Liver (tissue), 9 donors: Measurements from ENCODE around the gene EMC1. TPM values are rescaled to one million over a fixed set of nuclear protein-coding genes. Genes with fewer than 3 reads are reported as not detected.

Experiments used
- DNase-seq: peaks from one replicate; pipeline ENCODE4 v3.0.0-alpha.2; 2017; ENCODE audit warnings: low spot score
- H3K27ac ChIP-seq, 2 donors: one replicate each; pipeline ENCODE4 v1.7.0; 2013; ENCODE audit warnings: inconsistent platforms in 2 of 2, low read length in 2 of 2, control low read depth in 1 of 2, low read depth in 1 of 2, mild to moderate bottlenecking in 1 of 2
- H3K27me3 ChIP-seq, 4 donors: one replicate each; pipeline versions ENCODE4 v1.6.1 to v1.7.0; 2013; ENCODE audit warnings: low read length in 3 of 4, inconsistent platforms in 1 of 4, mild to moderate bottlenecking in 1 of 4, moderate library complexity in 1 of 4; ENCODE audit not compliant: control insufficient read depth in 4 of 4, insufficient read depth in 4 of 4
- H3K36me3 ChIP-seq, 4 donors: one replicate each; pipeline versions ENCODE4 v1.6.1 to v1.7.0; 2013; ENCODE audit warnings: low read length in 3 of 4, mild to moderate bottlenecking in 3 of 4, low read depth in 1 of 4, moderate library complexity in 1 of 4; ENCODE audit not compliant: control insufficient read depth in 4 of 4, insufficient read depth in 3 of 4
- H3K4me1 ChIP-seq, 4 donors: one replicate each; pipeline versions ENCODE4 v1.6.1 to v1.7.0; 2013; ENCODE audit warnings: low read length in 3 of 4, mild to moderate bottlenecking in 3 of 4, moderate library complexity in 1 of 4; ENCODE audit not compliant: control insufficient read depth in 4 of 4, insufficient read depth in 4 of 4
- H3K4me3 ChIP-seq, 3 donors: one replicate each; pipeline versions ENCODE4 v1.6.1 to v1.7.0; 2013; ENCODE audit warnings: low read length in 3 of 3, control low read depth in 1 of 3, low read depth in 1 of 3, mild to moderate bottlenecking in 1 of 3
- H3K9ac ChIP-seq, 2 donors: one replicate each; pipeline ENCODE4 v1.7.0; 2013; ENCODE audit warnings: low read length in 2 of 2, mild to moderate bottlenecking in 2 of 2, moderate library complexity in 2 of 2, control low read depth in 1 of 2, low read depth in 1 of 2
- H3K9me3 ChIP-seq, 4 donors: one replicate each; pipeline versions ENCODE4 v1.6.1 to v1.7.0; 2013; ENCODE audit warnings: low read length in 3 of 4; ENCODE audit not compliant: control insufficient read depth in 4 of 4
- FOXA1 ChIP-seq: IDR thresholded peaks from 2 replicates; pipeline ENCODE4 v1.6.1; 2016; ENCODE audit warnings: antibody characterized with exemption
- HNF4A ChIP-seq, 2 donors: conservative IDR thresholded peaks; 2 replicates each; pipeline ENCODE4 v1.6.1; 2016; ENCODE audit warnings: antibody characterized with exemption in 2 of 2, mild to moderate bottlenecking in 2 of 2
- HNF4G ChIP-seq: IDR thresholded peaks from 2 replicates; pipeline ENCODE4 v1.6.1; 2016; ENCODE audit warnings: antibody characterized with exemption
- RAD21 ChIP-seq, 2 donors: IDR thresholded peaks; 2 replicates each; pipeline ENCODE4 v1.6.1; 2016; ENCODE audit warnings: antibody characterized with exemption in 2 of 2, mild to moderate bottlenecking in 2 of 2
- YY1 ChIP-seq: IDR thresholded peaks from 2 replicates; pipeline ENCODE4 v1.6.1; 2016; ENCODE audit warnings: antibody characterized with exemption, mild to moderate bottlenecking
- whole genome bisulfite sequencing: extraction: QIAGEN DNeasy Blood & Tissue Kit; methylation state at CpG from one replicate; pipeline ENCODE4 v1.1.7; 2013; 5-methylcytosine and 5-hydroxymethylcytosine counted together
- polyA plus RNA-seq, 2 donors: library from polyadenylated mRNA; stranded (reverse) in 1 of 2; unstranded in 1 of 2; fragments of 200-250 nt in 1 of 2; fragments of >200 nt in 1 of 2; fragmentation: Nextera tagmentation in 1 of 2; extraction: Ambion mirVana in 1 of 2; gene quantifications; one replicate each; pipeline versions ENCODE4 v1.2.1 to v1.2.3, GENCODE V29; 2013 to 2015
- total RNA-seq, 2 donors: library from RNA; depleted of rRNA; stranded (reverse); fragments of >200 nt; gene quantifications; one replicate each; pipeline ENCODE4 v1.2.3, GENCODE V29; 2014
- TF ChIP-seq, protein P1 (sequence below): IDR thresholded peaks from 2 replicates; pipeline ENCODE4 v1.6.1; 2016; ENCODE audit warnings: antibody characterized with exemption
- TF ChIP-seq, protein P2 (sequence below): IDR thresholded peaks from 2 replicates; pipeline ENCODE4 v1.6.1; 2016; ENCODE audit warnings: antibody characterized with exemption
- TF ChIP-seq, protein P3 (sequence below): IDR thresholded peaks from 2 replicates; pipeline ENCODE4 v1.6.1; 2016; ENCODE audit warnings: antibody characterized with exemption, mild to moderate bottlenecking
- donor health status: healthy.
- donor health status: healthy.
- donor health status: healthy.
- donor health status: healthy.
- donor health status: healthy.

EMC1 gene
- total and polyA plus RNA-seq, 4 donors, result 8.0 to 33.6 (median 14.8) TPM

DNA sequence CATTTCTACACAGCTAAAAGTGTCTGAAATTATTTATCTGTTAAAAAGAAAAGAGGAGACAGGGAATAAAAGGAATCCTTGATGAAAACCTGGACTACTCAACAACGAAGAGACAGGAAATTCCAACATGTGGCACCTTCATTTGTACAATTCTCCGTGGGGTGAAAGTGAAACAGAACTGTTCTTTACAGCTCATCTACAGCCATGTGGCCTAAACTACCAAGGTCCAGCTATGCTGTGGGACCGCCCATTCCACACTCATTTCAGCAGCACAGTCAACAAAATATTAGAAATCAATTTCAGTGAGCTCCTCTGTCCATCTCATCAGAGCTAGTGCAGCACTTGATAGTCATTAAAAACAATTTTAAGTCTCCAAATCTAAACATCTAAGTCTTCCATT, 85.3 kb downstream of the EMC1 start:
- no peak overlapping the region for H3K9ac ChIP-seq
- H3K4me1 ChIP-seq, result peaks cover 0 to 12% (median 8%) of the 10 kb centered on the region in 4 donors
- no peaks in the 10 kb centered on the region for H3K27me3 ChIP-seq
- peak overlapping the region; percentile 14 to 31 for H3K27ac ChIP-seq
- no peak overlapping the region for H3K4me3 ChIP-seq
- TF ChIP-seq, protein P1, sequence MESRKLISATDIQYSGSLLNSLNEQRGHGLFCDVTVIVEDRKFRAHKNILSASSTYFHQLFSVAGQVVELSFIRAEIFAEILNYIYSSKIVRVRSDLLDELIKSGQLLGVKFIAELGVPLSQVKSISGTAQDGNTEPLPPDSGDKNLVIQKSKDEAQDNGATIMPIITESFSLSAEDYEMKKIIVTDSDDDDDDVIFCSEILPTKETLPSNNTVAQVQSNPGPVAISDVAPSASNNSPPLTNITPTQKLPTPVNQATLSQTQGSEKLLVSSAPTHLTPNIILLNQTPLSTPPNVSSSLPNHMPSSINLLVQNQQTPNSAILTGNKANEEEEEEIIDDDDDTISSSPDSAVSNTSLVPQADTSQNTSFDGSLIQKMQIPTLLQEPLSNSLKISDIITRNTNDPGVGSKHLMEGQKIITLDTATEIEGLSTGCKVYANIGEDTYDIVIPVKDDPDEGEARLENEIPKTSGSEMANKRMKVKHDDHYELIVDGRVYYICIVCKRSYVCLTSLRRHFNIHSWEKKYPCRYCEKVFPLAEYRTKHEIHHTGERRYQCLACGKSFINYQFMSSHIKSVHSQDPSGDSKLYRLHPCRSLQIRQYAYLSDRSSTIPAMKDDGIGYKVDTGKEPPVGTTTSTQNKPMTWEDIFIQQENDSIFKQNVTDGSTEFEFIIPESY, result no peak
- TF ChIP-seq, protein P2, sequence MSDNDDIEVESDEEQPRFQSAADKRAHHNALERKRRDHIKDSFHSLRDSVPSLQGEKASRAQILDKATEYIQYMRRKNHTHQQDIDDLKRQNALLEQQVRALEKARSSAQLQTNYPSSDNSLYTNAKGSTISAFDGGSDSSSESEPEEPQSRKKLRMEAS, result peak; percentile 47
- TF ChIP-seq RAD21 (IDR thresholded peaks at IDR 0.05) (no peak), FOXA1 (no peak), YY1 (no peak), HNF4A (conservative IDR thresholded peaks at IDR 0.05) (peak; percentile 43 to 50), HNF4G (no peak)
- TF ChIP-seq, protein P3, sequence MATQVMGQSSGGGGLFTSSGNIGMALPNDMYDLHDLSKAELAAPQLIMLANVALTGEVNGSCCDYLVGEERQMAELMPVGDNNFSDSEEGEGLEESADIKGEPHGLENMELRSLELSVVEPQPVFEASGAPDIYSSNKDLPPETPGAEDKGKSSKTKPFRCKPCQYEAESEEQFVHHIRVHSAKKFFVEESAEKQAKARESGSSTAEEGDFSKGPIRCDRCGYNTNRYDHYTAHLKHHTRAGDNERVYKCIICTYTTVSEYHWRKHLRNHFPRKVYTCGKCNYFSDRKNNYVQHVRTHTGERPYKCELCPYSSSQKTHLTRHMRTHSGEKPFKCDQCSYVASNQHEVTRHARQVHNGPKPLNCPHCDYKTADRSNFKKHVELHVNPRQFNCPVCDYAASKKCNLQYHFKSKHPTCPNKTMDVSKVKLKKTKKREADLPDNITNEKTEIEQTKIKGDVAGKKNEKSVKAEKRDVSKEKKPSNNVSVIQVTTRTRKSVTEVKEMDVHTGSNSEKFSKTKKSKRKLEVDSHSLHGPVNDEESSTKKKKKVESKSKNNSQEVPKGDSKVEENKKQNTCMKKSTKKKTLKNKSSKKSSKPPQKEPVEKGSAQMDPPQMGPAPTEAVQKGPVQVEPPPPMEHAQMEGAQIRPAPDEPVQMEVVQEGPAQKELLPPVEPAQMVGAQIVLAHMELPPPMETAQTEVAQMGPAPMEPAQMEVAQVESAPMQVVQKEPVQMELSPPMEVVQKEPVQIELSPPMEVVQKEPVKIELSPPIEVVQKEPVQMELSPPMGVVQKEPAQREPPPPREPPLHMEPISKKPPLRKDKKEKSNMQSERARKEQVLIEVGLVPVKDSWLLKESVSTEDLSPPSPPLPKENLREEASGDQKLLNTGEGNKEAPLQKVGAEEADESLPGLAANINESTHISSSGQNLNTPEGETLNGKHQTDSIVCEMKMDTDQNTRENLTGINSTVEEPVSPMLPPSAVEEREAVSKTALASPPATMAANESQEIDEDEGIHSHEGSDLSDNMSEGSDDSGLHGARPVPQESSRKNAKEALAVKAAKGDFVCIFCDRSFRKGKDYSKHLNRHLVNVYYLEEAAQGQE, result peak; percentile 18
- H3K9me3 ChIP-seq, result no peaks in the 10 kb centered on the region
- DNase-seq, result no peak
- WGBS, result 31% methylated on average over 3 of the region's 3 CpGs
- peaks cover 21 to 92% (median 88%) of the 10 kb centered on the region in 4 donors for H3K36me3 ChIP-seq

Other genes with a start within 250 kb of the EMC1 start
- gene UBR4, start 41.3 kb downstream of the EMC1 start, total RNA-seq, result 100 to 1,000 TPM in 1 of 2 donors, 10 to 100 TPM in 1; 97.5 to 156 TPM
- gene UBR4, start 41.3 kb downstream of the EMC1 start, polyA plus RNA-seq, result 10 to 100 TPM; 45.4 to 76.2 TPM
- 1 to 10 TPM; 9.5 to 9.8 TPM for gene MRTO4, start 281 bp upstream of the EMC1 start, total RNA-seq
- 10 to 100 TPM; 10.5 to 11.1 TPM for gene MRTO4, start 281 bp upstream of the EMC1 start, polyA plus RNA-seq
- 10 to 100 TPM in 1 of 2 donors, under 1 TPM in 1; 0.23 to 43.6 TPM for gene AKR7A3, start 37.2 kb upstream of the EMC1 start, total RNA-seq
- 10 to 100 TPM; 66.3 to 69.6 TPM for gene AKR7A3, start 37.2 kb upstream of the EMC1 start, polyA plus RNA-seq
- 10 to 100 TPM; 41.4 to 63.2 TPM for gene AKR7A2, start 60.6 kb upstream of the EMC1 start, total RNA-seq
- 10 to 100 TPM; 42.8 to 56.7 TPM for gene AKR7A2, start 60.6 kb upstream of the EMC1 start, polyA plus RNA-seq
- gene SLC66A1, start 60.8 kb upstream of the EMC1 start, total RNA-seq, result 10 to 100 TPM; 12.8 to 15.2 TPM
- 10 to 100 TPM in 1 of 2 donors, 1 to 10 TPM in 1; 6.8 to 16.0 TPM for gene SLC66A1, start 60.8 kb upstream of the EMC1 start, polyA plus RNA-seq
- gene CAPZB, start 234.0 kb upstream of the EMC1 start, total RNA-seq, result 10 to 100 TPM; 38.3 to 43.2 TPM
- gene CAPZB, start 234.0 kb upstream of the EMC1 start, polyA plus RNA-seq, result 10 to 100 TPM; 59.0 to 98.9 TPM